ENCODE measurements around the gene NOL8.
A peak's percentile ranks its signal among the peaks of the same experiment; 100 is the strongest.

NOL8 gene

DNA sequence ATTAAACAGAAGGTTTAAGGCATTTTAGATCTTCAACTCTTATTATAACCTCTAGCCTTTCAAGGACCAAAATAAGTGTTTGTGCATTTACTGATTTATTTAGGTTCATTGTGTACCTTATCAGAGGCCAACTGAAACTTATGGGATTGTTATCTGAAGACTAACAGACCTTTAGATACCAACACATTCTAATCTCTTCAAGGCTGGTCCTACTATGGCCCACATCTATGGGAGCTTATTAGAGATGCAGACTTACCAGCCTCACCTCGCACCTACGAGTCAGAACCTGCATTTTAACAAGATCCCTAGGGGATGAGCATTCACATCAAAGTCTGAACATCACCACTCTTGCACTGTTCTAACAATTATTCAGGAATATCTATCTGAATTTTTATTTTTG lies 33.6 kb downstream of the NOL8 start:
- TF ChIP-seq, protein P1, sequence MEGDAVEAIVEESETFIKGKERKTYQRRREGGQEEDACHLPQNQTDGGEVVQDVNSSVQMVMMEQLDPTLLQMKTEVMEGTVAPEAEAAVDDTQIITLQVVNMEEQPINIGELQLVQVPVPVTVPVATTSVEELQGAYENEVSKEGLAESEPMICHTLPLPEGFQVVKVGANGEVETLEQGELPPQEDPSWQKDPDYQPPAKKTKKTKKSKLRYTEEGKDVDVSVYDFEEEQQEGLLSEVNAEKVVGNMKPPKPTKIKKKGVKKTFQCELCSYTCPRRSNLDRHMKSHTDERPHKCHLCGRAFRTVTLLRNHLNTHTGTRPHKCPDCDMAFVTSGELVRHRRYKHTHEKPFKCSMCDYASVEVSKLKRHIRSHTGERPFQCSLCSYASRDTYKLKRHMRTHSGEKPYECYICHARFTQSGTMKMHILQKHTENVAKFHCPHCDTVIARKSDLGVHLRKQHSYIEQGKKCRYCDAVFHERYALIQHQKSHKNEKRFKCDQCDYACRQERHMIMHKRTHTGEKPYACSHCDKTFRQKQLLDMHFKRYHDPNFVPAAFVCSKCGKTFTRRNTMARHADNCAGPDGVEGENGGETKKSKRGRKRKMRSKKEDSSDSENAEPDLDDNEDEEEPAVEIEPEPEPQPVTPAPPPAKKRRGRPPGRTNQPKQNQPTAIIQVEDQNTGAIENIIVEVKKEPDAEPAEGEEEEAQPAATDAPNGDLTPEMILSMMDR (IDR thresholded peaks at IDR 0.05; ENCODE audit: low read depth, low read length, missing control alignments): no peak
- peak overlapping the region; percentile 91; the same call in 1 of the 2 replicates for H3K4me3 ChIP-seq (ENCODE audit: low read depth, low read length)
- DNase-seq (ENCODE audit: low read depth): no peak

DNA sequence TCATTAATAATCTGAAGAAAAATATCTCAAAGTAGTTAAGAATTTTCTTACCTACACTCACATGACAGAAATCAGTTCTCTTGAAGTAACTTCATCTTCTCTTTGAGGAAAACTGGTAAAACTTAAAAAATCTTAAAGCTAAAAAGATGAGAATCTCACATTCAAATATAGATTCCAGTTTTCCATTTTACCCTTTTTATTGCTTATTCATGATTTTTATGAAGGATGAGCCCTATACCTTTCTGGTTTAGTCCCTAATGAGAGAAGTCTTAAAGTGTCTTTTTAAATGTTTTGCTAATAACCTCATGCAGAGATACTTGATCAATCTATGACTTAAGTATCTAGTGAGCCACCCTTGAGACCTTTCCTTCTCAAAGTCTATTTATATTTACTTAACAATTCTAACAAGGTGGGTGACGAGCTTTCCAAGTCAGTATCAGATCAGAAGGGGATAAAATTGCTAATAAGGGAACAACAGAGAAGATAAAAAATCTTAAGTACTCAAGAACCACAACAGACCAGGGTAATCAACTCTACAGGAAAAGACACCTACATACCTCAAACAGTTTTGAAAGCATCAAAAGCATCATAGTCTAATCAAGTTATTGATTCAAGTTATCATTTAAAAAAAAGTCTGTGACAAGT lies 34.2 kb downstream of the NOL8 start:
- no peak overlapping the region for H3K4me3 ChIP-seq (ENCODE audit: low read depth, low read length)
- TF ChIP-seq, protein P1 (IDR thresholded peaks at IDR 0.05; ENCODE audit: low read depth, low read length, missing control alignments): no peak
- no peak for DNase-seq (ENCODE audit: low read depth)

DNA sequence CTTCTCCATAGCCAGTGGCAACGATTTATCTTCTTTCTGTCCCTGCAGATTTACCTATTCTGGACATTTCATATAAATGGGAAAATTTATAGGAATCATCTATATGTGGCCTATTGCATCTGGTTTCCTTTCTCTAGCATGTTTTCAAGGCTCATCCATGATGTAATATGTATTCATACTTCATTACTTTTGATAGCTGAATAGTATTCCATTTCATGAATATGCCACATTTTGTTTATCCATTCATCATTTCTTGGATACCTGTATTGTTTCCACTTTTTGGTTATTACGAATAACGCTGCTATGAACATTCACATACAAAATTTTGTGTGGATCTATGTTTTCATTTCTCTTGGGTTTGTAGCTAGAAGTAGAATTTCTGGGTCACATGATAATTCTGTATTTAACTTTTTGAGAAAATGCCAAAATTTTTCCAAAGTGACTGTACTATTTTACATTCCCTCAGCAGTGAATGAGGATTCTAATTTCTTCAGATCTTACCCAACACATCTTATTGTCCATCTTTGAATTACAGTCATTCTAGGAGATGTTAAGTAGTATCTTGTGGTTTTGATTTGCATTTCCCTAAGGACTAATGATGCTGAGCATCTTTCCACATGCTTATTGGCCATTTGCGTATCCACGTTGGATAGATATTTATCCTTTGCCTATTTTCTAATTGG lies 35.3 kb downstream of the NOL8 start:
- H3K4me3 ChIP-seq (ENCODE audit: low read depth, low read length): no peak overlapping the region
- no peak for DNase-seq (ENCODE audit: low read depth)
- TF ChIP-seq, protein P1 (IDR thresholded peaks at IDR 0.05; ENCODE audit: low read depth, low read length, missing control alignments): no peak

DNA sequence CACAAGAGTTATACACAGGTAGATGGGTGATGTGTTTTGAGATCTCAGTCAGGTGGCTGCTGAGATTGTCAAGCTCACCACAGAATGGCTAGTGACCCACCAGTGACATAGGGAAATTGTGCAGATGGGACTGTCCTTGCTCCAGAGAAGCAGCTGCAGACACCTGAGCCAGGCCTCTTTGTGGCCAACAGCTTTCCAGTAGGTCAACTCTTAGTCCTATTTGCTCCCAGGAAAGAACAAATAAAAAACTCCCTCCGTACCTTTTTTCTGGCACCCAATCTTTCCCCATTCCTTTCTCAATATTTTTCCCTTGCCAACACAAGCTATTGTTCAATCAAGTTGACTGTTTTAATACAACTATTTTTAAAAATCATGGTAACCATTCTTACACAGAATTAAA lies 45.8 kb downstream of the NOL8 start:
- no peak for DNase-seq (ENCODE audit: low read depth)
- TF ChIP-seq, protein P1 (IDR thresholded peaks at IDR 0.05; ENCODE audit: low read depth, low read length, missing control alignments): no peak
- H3K4me3 ChIP-seq (ENCODE audit: low read depth, low read length): no peak overlapping the region

DNA sequence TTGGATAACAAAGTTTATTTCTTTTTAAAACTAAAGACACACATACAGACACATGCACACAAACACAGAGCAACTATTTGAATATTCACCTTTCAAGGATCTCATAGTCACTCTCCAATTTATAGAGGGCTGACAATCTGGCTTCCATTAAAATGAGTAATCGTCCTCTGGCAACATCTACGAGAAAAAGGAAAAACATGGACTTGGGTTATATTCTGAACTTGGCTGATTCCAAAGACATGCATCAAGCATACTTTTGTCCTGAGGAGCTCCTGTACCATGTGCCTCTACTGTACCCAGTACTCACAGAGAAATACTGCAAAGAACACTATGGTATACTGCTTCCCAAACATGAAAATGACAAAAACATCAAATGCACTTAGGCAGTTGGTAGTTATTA lies 47.0 kb downstream of the NOL8 start:
- TF ChIP-seq, protein P1 (IDR thresholded peaks at IDR 0.05; ENCODE audit: low read depth, low read length, missing control alignments): no peak
- no peak for DNase-seq (ENCODE audit: low read depth)
- no peak overlapping the region for H3K4me3 ChIP-seq (ENCODE audit: low read depth, low read length)

DNA sequence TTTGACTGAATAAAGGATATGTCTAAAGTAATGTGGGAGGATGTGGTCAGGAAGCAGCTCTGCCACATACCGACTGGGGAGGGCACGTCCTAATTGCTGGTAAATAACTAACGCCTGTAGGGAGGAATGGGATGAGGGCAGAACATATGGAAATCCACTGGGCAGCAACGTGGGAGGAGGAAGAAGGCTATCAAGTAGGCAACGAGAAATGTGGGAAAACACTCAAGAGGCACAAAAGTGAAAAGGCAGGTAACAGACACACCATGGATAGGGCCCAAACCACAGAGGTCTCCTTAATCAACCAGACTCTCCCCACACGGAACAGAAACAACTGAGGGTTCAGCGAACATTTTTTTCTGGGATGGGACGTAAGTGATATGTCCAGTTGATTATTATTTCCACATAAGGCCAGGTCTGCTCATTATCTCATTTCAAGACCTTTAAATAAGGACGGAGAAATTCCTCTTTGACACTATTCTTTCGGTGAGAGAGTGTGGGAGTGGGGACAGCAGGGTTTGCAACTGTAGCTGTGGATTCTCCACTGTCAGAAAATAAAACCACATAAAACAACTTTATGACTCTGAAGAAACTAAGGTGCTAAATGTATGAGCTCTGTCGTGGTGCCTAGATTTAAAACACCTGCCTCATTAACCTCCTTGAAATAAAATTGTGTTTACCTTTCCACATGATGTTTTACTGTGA lies 48.7 kb downstream of the NOL8 start:
- H3K4me3 ChIP-seq (ENCODE audit: low read depth, low read length): no peak overlapping the region
- TF ChIP-seq, protein P1 (IDR thresholded peaks at IDR 0.05; ENCODE audit: low read depth, low read length, missing control alignments): no peak
- no peak for DNase-seq (ENCODE audit: low read depth)

Measured in GM12864 (cell line).